WI38 (cell line): ENCODE results near the gene FNBP1.
A peak's percentile ranks its signal among the peaks of the same experiment; 100 is the strongest.

Experiments used
- H3K4me3 ChIP-seq: 2 replicates; pipeline ENCODE4 v1.5.1; 2011; ENCODE audit warnings: low read depth, mild to moderate bottlenecking, control low read depth, low read length
- CTCF ChIP-seq: IDR thresholded peaks from 2 replicates; pipeline ENCODE4 v1.5.1; 2012; ENCODE audit warnings: low read depth, mild to moderate bottlenecking, control low read depth, low read length

The FNBP1 gene

GRCh38 chr9:130045725-130046450 is 2.9 kb upstream of the FNBP1 start:
- no peak for TF ChIP-seq CTCF
- H3K4me3 ChIP-seq = no peak overlapping the region

GRCh38 chr9:130043654-130044623 is 950 bp upstream of the FNBP1 start:
- H3K4me3 ChIP-seq = peak overlapping the region; percentile 92

GRCh38 chr9:130042406-130042884 is 544 bp downstream of the FNBP1 start:
- H3K4me3 ChIP-seq = peak overlapping the region; percentile 92
- no peak for TF ChIP-seq CTCF

More at GRCh38 chr9:130043654-130044623, 950 bp upstream of the FNBP1 start:
- 0 out of 2 replicates have a peak, but pooled peaks have one; percentile 10 for TF ChIP-seq CTCF

DNA sequence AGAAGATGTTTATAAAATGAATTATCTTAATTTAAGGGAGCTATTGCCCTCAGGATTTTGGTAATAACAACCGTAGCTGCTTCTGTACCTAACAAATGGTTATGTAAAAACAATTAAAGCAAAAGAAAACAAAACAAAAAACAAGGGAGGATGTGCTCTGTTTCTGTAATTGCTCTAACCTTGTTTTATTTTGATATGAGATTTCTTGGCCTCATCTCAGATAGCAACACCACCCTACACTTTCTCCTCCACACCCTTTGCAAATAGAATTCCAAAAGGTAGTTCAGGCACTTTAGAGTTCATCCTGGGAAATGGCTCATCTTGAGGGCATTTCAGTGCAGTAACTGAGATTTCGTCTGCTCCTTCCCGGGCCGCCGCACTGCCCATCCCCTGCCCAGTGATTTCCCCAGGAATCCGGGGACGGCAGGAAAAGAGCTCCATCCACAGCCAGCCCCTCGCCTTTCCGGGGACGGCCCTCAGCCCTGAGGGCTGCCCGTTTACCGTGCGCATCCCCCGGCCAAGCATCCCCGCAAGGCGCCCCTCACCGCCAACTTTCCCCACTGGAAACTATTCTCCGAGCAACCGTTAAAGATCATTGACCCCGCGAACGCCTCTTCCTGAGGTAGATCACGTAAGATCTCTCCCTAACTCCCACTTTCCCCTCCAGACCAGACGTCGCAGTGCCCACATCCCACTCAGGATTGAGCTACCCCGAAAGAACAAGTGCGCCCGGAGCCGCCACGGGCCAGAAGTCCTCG is 1.2 kb downstream of the FNBP1 start:
- H3K4me3 ChIP-seq = peak overlapping the region; percentile 92
- no peak for TF ChIP-seq CTCF

GRCh38 chr9:130040984-130041647 is 1.9 kb downstream of the FNBP1 start:
- TF ChIP-seq CTCF = no peak
- peak overlapping the region; percentile 92 for H3K4me3 ChIP-seq

- H3K4me3 ChIP-seq = no peak overlapping the region
- TF ChIP-seq CTCF = no peak
Observed at GRCh38 chr9:130039528-130040147, 3.4 kb downstream of the FNBP1 start.
